VCaP (cell line): ENCODE data around the gene BCL10.

Experiments
- H3K27ac ChIP-seq: fragments of 450-650 bp; 2 replicates; pipeline ENCODE4 v1.5.1; 2017
- CTCF ChIP-seq: fragments of 450-650 bp; conservative IDR thresholded peaks from 2 replicates; pipeline ENCODE4 v1.5.1; 2017; ENCODE audit warnings: mild to moderate bottlenecking, moderate library complexity

Gene BCL10

GRCh38 chr1:85228972-85229371 lies 47.5 kb downstream of the BCL10 start:
- no peak for TF ChIP-seq CTCF
- no peak overlapping the region for H3K27ac ChIP-seq

GRCh38 chr1:85225624-85226380 lies 50.6 kb downstream of the BCL10 start:
- TF ChIP-seq CTCF, result no peak
- H3K27ac ChIP-seq, result peak overlapping the region; percentile 83

- TF ChIP-seq CTCF, result no peak
- peak overlapping the region; percentile 83 for H3K27ac ChIP-seq
Observed at GRCh38 chr1:85224734-85225623, 51.5 kb downstream of the BCL10 start.

- no peak for TF ChIP-seq CTCF
- peak overlapping the region; percentile 83 for H3K27ac ChIP-seq
Observed at GRCh38 chr1:85224295-85224694, 52.1 kb downstream of the BCL10 start.

- TF ChIP-seq CTCF, result no peak
- peak overlapping the region; percentile 83 for H3K27ac ChIP-seq
Observed at GRCh38 chr1:85223334-85223733, 53.1 kb downstream of the BCL10 start.

- H3K27ac ChIP-seq, result no peak overlapping the region
- TF ChIP-seq CTCF, result no peak
Observed at GRCh38 chr1:85220756-85221201, 55.7 kb downstream of the BCL10 start.

- TF ChIP-seq CTCF, result no peak
Observed at GRCh38 chr1:85219853-85220610, 56.4 kb downstream of the BCL10 start.

More at GRCh38 chr1:85219853-85220610, 56.4 kb downstream of the BCL10 start:
- H3K27ac ChIP-seq, result no peak overlapping the region
